GM18951 (cell line): ENCODE measurements around the gene BCO1.

Experiments
- POLR2A ChIP-seq: IDR thresholded peaks from 4 replicates; pipeline ENCODE4 v1.6.1; 2011; ENCODE audit warnings: mild to moderate bottlenecking; ENCODE audit not compliant: insufficient read length, insufficient read depth; ENCODE audit errors: extremely low read depth
- in situ Hi-C: fragments of 300-500 bp; cut with MboI; formaldehyde crosslinking; loops from one replicate; pipeline ENCODE4 v1.12.0; 2022; ENCODE audit warnings: low sequenced_read_pairs, mixed read lengths, inconsistent platforms; ENCODE audit not compliant: unreplicated experiment

BCO1 gene

GRCh38 chr16:81243942-81244341 lies 5.5 kb downstream of the BCO1 start:
- in situ Hi-C loops, result no loop called here
- TF ChIP-seq POLR2A, result no peak

- TF ChIP-seq POLR2A, result no peak
These were observed 13.4 kb downstream of the BCO1 start for GRCh38 chr16:81251871-81252270.

GRCh38 chr16:81253141-81253540 lies 14.7 kb downstream of the BCO1 start:
- in situ Hi-C loops, result no loop called here
- TF ChIP-seq POLR2A, result no peak

More at GRCh38 chr16:81251871-81252270, 13.4 kb downstream of the BCO1 start:
- in situ Hi-C loops, result no loop called here

GRCh38 chr16:81254922-81255526 lies 16.5 kb downstream of the BCO1 start:
- in situ Hi-C loops, result no loop called here
- TF ChIP-seq POLR2A, result no peak

GRCh38 chr16:81259916-81260315 lies 21.4 kb downstream of the BCO1 start:
- in situ Hi-C loops, result no loop called here

GRCh38 chr16:81261049-81261648 lies 22.7 kb downstream of the BCO1 start:
- in situ Hi-C loops, result no loop called here

More at GRCh38 chr16:81259916-81260315, 21.4 kb downstream of the BCO1 start:
- no peak for TF ChIP-seq POLR2A

GRCh38 chr16:81263470-81264220 lies 25.2 kb downstream of the BCO1 start:
- no peak for TF ChIP-seq POLR2A
- in situ Hi-C loops, result no loop called here

More at GRCh38 chr16:81261049-81261648, 22.7 kb downstream of the BCO1 start:
- no peak for TF ChIP-seq POLR2A

- in situ Hi-C loops, result no loop called here
- TF ChIP-seq POLR2A, result no peak
These were observed 25.9 kb downstream of the BCO1 start for GRCh38 chr16:81264386-81264785.

- no peak for TF ChIP-seq POLR2A
- in situ Hi-C loops, result no loop called here
These were observed 26.6 kb downstream of the BCO1 start for GRCh38 chr16:81265052-81265451.

GRCh38 chr16:81265658-81266451 lies 27.4 kb downstream of the BCO1 start:
- TF ChIP-seq POLR2A, result no peak
- in situ Hi-C loops, result no loop called here

GRCh38 chr16:81266680-81267095 lies 28.2 kb downstream of the BCO1 start:
- in situ Hi-C loops, result no loop called here
- TF ChIP-seq POLR2A, result no peak

- TF ChIP-seq POLR2A, result no peak
- in situ Hi-C loops, result no loop called here
These were observed 30.0 kb downstream of the BCO1 start for GRCh38 chr16:81268509-81268908.
